HEK293 (cell line): ENCODE data around the gene UBE2M.

Experiments
- ATF2 ChIP-seq: fragments of 450-650 bp; formaldehyde crosslinking; IDR thresholded peaks from 2 replicates; pipeline ENCODE4 v1.5.1; 2016; ENCODE audit warnings: missing biosample characterization, missing genetic modification characterization, low read depth
- CTCF ChIP-seq: fragments of 450-650 bp; formaldehyde crosslinking; IDR thresholded peaks from 2 replicates; pipeline ENCODE4 v1.5.1; 2016; ENCODE audit warnings: missing biosample characterization, missing genetic modification characterization
- IKZF3 ChIP-seq: fragments of 450-650 bp; IDR thresholded peaks from 2 replicates; pipeline ENCODE4 v1.5.0; 2018; ENCODE audit warnings: missing biosample characterization, mild to moderate bottlenecking, missing genetic modification characterization, moderate library complexity
- PRDM1 ChIP-seq: fragments of 450-650 bp; formaldehyde crosslinking; IDR thresholded peaks from 2 replicates; pipeline ENCODE4; 2016; ENCODE audit warnings: missing biosample characterization, missing genetic modification characterization
- TRIM28 ChIP-seq: IDR thresholded peaks from 2 replicates; pipeline ENCODE4 v1.6.1; 2011; ENCODE audit warnings: low read length, control low read depth, borderline replicate concordance
- WT1 ChIP-seq: fragments of 450-650 bp; formaldehyde crosslinking; IDR thresholded peaks from 2 replicates; pipeline ENCODE4 v1.5.1; 2016; ENCODE audit warnings: missing biosample characterization, missing genetic modification characterization
- YY1 ChIP-seq: fragments of 450-650 bp; formaldehyde crosslinking; IDR thresholded peaks from 2 replicates; pipeline ENCODE4 v1.5.1; 2018; ENCODE audit warnings: missing biosample characterization, missing genetic modification characterization
- ZIC2 ChIP-seq: fragments of 450-650 bp; formaldehyde crosslinking; IDR thresholded peaks from 2 replicates; pipeline ENCODE4 v1.5.1; 2016; ENCODE audit warnings: missing biosample characterization, missing genetic modification characterization
- ZNF19 ChIP-seq: fragments of 450-650 bp; formaldehyde crosslinking; IDR thresholded peaks from 2 replicates; pipeline ENCODE4; 2016; ENCODE audit warnings: missing biosample characterization, missing genetic modification characterization, low read depth
- ZNF513 ChIP-seq: fragments of 450-650 bp; IDR thresholded peaks from 2 replicates; pipeline ENCODE4 v1.5.1; 2018; ENCODE audit warnings: missing biosample characterization, missing genetic modification characterization
- ZNF660 ChIP-seq: fragments of 450-650 bp; IDR thresholded peaks from 2 replicates; pipeline ENCODE4 v1.5.1; 2018; ENCODE audit warnings: missing biosample characterization, mild to moderate bottlenecking, missing genetic modification characterization
- ZNF747 ChIP-seq: fragments of 450-650 bp; formaldehyde crosslinking; IDR thresholded peaks from 2 replicates; pipeline ENCODE4 v1.5.1; 2016; ENCODE audit warnings: missing biosample characterization, missing genetic modification characterization
- ZSCAN23 ChIP-seq: fragments of 450-650 bp; formaldehyde crosslinking; IDR thresholded peaks from 2 replicates; pipeline ENCODE4 v1.5.1; 2016; ENCODE audit warnings: missing biosample characterization, missing genetic modification characterization
- ZSCAN5A ChIP-seq: fragments of 450-650 bp; formaldehyde crosslinking; IDR thresholded peaks from 2 replicates; pipeline ENCODE4 v1.5.1; 2016; ENCODE audit warnings: missing biosample characterization, missing genetic modification characterization

- TF ChIP-seq WT1 (tag by site-specific recombination) (no peak), CTCF (tag by site-specific recombination) (no peak), ZNF513 (tag by site-specific recombination) (no peak), ATF2 (tag by site-specific recombination) (no peak), ZSCAN5A (tag by site-specific recombination) (no peak), IKZF3 (no peak), ZNF19 (tag by site-specific recombination) (no peak), ZIC2 (tag by site-specific recombination) (no peak), YY1 (no peak), TRIM28 (no peak), PRDM1 (no peak), ZNF747 (tag by site-specific recombination) (no peak), ZSCAN23 (tag by site-specific recombination) (no peak), ZNF660 (tag by site-specific recombination) (no peak)
Observed at GRCh38 chr19:58563823-58564222, 5.4 kb upstream of the UBE2M start.
